GM12891 (cell line): ENCODE measurements around the gene LZTS2.

Experiments used
- POLR2A ChIP-seq: IDR thresholded peaks from 2 replicates; pipeline ENCODE4 v1.6.1; 2011; ENCODE audit warnings: low read depth, low read length, control low read depth
- POLR2AphosphoS5 ChIP-seq: IDR thresholded peaks from 2 replicates; pipeline ENCODE4 v1.6.1; 2011; ENCODE audit warnings: low read depth, low read length, control low read depth
- TAF1 ChIP-seq: IDR thresholded peaks from 2 replicates; pipeline ENCODE4 v1.6.1; 2011; ENCODE audit warnings: low read depth, low read length, control low read depth

- TF ChIP-seq POLR2A (no peak), POLR2AphosphoS5 (no peak), TAF1 (no peak)
These were observed 11.9 kb upstream of the LZTS2 start for GRCh38 chr10:100987685-100988049.
